DMS79 (cell line): ENCODE measurements around the gene IFNA14.
"Not testable (repeated sequence)": the region's sequence is repeated elsewhere in the genome, so short reads cannot be mapped to it uniquely, and the experiment has no call there.

Source experiments
- DNase-seq: peaks from one replicate; lab custom pipeline; 2025; lab: John Stamatoyannopoulos, UW

The IFNA14 gene

GRCh38 chr9:21239911-21240310, at the start of gene IFNA14:
IFNA14 (minus strand) TSS chr9:21240005; CDS start chr9:21239935, 70 bp downstream.
- DNase-seq, result no peak

DNA sequence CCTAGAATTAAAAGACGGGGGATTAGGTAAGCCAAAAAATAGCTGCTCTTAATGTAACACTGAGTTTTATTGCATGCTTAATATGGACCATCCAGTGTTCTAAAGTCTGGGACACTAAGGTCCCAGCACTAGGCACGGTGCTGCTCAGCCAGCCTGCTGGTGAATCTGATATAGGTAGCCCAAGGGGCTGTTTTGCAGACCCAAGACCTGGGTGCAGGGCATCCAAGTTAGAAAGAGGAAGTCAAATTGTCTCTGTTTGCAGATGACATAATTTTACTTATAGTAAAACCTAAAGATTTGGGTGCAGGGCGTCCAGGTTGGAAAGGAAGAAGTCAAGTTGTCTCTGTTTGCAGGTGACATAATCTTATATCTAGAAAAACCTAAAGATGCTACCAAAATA, 47.5 kb upstream of the IFNA14 start:
- DNase-seq, result no peak

- DNase-seq, result no peak
Observed at GRCh38 chr9:21286659-21287058, 46.9 kb upstream of the IFNA14 start.

DNA sequence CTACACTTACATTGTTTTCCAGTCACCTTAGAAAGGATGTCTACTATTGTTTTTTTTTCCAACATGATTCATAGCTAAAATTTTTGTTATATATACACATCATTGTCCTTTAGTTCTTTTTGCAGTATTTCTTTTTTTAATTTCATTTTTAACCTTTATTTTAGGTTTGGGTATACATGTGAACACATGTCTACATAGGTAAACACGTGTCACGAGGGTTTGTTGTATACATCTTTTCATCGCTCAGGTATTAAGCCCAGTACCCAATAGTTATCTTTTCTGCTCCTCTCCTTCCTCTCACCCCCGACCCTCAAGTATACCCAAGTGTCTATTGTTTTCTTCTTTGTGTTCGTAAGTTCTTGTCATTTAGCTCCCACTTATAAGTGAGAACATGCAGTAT, 46.3 kb upstream of the IFNA14 start:
- no peak for DNase-seq

DNA sequence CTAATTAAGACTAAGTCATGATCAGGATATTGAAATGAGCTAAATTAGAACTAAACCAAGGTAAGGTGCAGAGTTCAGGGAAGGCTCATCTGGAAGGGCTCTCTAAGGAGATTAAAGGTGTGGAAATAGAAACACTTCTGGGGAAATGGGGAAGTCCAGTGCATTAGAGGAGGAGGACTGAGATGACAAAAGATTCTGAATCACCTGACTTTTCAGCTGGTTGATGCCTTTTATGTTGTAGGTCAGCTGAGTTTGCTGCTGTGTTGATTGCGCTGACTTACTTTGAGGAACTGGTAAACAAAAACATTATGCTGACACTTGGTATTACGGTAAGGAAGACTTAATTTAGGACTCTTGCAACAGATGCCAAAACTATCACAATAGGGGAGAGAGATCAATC, 41.5 kb upstream of the IFNA14 start:
- DNase-seq, result no peak

DNA sequence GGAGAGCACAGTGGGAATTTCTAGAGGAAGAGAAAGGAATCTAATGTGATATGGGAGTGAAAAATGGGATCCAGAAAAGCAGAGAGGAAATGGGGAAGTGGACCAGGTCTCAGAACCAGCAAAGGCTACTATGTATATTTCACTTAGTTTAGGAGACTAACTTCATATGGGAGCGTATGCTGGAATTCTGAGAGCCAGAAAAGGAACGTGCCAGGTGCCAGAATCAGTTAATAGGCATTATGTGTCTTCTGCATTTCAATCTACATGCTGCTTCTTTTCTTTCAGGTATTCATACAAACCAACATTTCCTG, 28.5 kb upstream of the IFNA14 start:
- no peak for DNase-seq

- no peak for DNase-seq
Observed at GRCh38 chr9:21267485-21268346, 27.9 kb upstream of the IFNA14 start.

- no peak for DNase-seq
Observed at GRCh38 chr9:21266733-21267484, 27.1 kb upstream of the IFNA14 start.

- DNase-seq, result peak; percentile 96
Observed at GRCh38 chr9:21265421-21266189, 25.8 kb upstream of the IFNA14 start.

DNA sequence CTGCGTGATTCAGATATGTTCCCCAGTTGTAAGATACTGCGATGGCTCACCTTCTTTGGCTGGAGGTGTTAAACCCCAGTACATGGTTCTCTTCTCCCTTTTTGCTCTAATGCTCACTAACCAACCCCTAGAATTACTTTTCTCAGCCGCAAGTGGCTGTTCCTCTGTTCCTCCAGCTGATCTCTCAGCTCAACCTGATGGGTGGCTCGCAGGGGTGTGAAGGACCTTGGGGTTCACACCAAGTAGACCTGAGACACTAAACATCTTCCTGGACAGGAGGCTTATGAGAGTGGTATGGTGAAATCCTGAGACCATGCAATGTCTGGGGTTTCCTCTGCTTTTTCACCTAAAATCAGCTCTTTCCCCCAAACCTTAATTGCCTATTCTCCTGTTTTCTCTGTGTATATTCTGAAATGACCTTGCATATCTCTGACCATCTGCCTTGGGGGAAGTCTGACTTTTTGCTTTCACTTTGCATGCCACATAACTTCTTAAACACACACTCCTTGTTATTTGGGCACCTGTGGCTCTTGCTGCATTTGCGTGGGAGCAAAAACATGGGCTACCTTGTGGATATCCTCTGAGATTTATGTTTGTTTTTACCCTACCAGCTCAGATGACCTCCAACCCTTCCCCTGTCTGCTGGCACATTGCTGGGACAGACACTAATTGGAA, 15.9 kb upstream of the IFNA14 start:
- DNase-seq, result no peak

DNA sequence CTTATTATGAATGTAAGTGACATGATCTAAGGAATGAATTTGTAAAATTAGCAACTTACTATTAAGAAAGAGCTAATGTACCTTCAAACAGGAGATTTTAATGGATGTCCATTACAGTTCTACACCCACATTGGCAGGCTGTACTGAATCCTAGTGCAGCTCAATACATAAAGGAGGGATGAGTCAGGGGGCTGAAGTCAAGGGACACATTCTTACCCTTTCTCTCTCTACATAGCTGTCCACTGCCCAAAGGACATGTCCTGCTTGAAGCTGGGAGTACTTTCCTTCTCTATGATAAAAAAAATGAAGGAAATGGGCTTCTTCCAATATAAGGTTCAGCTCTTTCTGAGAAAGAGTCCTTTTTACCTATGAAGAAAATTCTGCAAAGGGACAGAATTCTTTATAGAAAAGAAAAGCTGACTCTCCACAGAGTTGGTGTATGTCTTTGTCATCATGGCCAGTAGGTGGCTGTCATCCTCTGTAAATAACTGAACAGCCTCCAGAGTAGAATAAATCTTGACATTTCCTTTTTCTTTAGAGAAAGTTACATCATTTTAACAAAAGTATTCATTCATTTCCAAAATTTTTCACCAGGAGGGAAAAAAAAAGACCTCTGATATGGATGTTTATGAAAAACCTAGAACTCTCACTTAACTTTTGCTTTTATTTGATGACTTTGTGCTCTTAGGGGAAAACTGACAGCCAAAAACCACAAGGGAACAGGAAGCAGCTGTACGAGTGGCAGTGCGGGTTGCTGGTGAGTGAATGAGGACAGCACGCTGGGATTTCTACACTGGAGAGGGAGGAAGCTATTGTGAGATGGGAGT, 13.1 kb upstream of the IFNA14 start:
- peak; percentile 13 for DNase-seq

DNA sequence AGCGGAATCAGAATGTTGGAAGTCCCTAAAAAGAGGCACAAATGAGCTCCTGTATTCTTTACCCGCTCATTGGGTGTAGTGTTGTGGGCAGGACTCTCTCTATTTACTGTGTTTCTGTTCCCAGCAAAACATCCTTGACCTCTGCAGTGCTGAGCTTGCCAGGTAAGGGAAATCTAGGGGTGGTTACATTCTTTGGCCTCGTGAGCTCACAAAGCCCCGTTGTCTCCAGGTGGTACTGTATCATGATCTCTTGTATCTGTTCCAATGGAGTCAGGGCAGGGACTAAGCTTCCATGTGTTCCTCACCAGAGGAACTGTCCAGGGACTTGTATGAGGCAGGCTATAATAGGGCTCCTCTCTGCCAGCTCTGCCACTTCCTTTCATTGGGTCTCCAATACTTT, 11.8 kb upstream of the IFNA14 start:
- DNase-seq, result no peak

GRCh38 chr9:21251190-21251589, 11.4 kb upstream of the IFNA14 start:
- no peak for DNase-seq

- no peak for DNase-seq
Observed at GRCh38 chr9:21244836-21245235, 5.0 kb upstream of the IFNA14 start.

DNA sequence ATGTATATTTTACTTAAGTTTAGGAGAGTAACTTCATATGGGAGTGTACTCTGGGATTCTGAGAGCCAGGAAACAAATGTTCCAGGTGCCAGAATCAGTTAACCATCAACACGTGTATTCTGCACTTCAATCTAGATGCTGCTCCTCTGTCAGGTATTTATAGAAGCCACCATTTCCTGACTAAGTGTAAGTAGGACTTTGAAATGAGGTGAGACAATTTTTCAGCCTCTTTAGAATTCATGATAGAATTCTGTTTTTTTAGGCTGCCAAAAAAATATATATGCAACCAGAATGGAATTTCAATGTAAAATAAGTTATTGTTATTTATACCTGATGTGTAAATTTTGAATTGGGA, 3.5 kb downstream of the IFNA14 start:
- not testable (repeated sequence) for DNase-seq

DNA sequence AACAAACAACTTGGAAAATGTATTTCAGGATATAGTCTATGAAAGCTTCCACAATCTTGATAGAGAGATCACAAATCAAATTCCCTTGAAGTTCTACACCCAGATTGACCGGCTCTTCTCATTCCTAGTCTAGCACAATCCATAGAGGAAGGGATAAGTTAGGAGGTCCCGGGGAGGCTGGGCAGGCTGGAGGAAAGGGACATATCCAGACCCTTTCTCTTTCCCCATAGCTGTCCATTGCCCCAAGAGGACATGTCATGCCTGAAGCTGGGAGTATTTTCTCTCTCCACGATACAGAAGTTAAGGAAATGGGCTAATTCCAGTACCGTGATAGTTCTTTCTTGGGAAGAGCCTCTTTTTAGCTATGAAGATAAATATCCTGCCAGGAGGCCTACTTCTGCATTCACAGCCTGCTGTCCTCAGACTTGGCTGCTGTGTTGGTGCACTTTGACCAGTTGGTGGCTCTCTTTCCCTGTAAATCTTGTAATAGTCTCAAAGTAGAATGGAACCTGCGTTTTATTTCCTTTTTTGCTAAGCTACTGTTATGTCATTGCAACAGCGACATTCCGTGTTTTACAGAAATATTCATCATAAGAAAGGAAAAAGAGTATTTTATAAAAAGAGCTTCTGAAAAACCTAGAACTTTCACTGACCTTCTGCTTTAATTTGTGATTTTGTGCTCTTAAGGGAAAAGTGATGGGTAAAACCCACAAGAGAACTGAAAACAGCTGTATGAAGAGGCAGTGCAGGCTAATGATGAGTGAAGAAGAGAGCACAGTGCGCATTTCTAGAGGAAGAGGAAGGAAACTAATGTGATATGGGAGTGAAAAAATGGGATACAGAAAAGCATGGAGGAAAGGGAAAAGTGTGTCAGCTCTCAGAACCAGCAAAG, 4.1 kb downstream of the IFNA14 start:
- DNase-seq, result peak; percentile 5

GRCh38 chr9:21234153-21234687, 5.6 kb downstream of the IFNA14 start:
- DNase-seq, result no peak

GRCh38 chr9:21233258-21233657, 6.5 kb downstream of the IFNA14 start:
- DNase-seq, result no peak

DNA sequence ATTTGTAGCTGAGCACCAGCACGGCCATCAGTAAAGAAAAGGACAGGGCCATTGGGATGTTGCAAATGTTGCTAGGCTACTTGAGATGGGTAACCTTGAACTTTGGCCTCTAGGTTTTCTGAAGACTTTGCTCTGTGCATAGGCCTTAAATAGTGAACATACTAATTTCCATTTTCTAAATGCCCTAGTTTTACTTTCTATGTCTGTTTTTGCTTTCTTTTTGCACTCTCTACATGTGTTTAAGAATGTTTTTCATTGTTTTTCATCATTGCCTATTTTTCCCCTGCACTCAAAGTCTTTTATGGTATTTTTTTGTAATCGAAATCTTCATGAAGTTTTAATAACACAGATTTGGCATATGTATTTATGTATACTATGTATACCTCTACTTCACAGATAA, 11.7 kb downstream of the IFNA14 start, which contains the start of gene IFNA17:
TSS of gene IFNA17 (minus strand) at position 101 of the 400 bp plus-strand sequence. CDS start at position 52, 49 bp downstream.
- DNase-seq, result no peak

DNA sequence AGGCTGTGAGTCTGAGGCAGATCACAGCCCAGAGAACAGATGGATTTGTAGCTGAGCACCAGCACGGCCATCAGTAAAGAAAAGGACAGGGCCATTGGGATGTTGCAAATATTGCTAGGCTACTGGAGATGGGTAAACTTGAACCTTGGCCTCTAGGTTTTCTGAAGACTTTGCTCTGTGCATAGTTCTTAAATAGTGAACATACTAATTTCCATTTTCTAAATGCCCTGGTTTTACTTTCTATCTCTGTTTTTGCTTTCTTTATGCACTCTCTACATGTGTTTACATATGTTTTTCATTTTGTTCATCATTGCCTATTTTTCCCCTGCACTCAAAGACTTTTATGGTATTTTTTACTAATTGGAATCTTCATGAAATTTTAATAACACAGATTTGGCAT, 22.6 kb downstream of the IFNA14 start, which contains the start of gene IFNA16:
TSS of gene IFNA16 (minus strand) at position 101 of the 400 bp plus-strand sequence. CDS start at position 95, 6 bp downstream.
- DNase-seq, result not testable (repeated sequence)
